Measurements from ENCODE around the gene IFNL4. TPM values are rescaled to one million over a fixed set of nuclear protein-coding genes. Genes with fewer than 3 reads are reported as not detected.

Gene IFNL4
- total and polyA plus RNA-seq, 9 donors: 0.17 to 0.23 TPM; not detected in 7

DNA sequence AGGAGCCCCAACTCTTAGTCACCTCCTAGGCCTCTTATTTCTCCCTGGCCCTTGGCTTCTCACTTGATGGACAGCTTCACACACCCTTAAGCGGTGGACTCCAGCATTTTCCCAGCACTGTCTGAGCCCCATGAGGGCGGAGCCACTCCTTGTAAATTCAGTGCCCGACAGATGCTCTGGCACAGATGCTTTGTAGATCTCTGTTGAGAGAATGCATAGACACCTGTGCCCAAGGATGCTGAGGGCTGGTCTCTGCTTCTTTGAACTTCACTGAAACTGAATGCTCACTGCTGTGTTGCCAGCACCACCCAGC lies 47.9 kb downstream of the IFNL4 start:
- H3K27me3 ChIP-seq: no peaks in the 10 kb centered on the region
- WGBS, 3 donors: 78 to 88% (median 83%) methylated on average over 3 of the region's 3 CpGs
- intact Hi-C loops (cut with DNase I): no loop called here

DNA sequence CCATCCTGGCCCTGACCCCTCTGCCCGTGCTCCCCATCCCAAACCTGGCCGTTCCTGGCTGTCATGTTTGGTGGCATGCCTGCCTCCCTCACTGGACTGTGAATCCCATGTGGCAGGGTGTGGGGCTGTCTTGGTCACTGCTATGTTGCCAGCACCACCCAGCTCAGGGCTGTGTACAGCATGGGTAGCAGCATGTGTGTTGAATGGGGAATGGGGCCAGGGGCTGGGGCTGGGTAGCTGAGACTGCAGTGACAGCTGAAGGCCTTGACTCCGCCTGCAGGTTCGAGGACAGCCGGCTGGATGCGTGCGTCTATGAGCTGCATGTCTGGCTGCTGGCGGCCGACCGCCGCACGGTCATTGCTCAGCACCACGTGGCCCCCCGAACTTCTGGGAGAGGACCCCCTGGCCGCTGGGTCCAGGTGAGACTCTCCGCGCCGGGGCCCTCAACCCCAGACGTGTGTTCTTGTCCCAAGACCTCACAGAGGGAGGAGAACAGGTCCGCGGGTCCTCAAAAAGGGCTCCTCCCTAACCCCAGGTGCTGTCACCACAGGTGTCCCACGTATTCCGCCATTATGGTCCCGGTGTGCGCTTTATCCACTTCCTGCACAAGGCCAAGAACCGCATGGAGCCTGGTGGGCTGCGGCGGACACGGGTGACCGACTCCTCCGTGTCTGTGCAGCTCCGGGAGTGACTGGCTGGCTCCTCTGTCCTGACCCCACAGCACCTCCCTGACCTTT lies 48.4 kb downstream of the IFNL4 start:
- intact Hi-C loops (cut with DNase I): no loop called here
- H3K4me1 ChIP-seq (ENCODE audit: insufficient read depth): peaks cover 4% of the 10 kb centered on the region
- no peaks in the 10 kb centered on the region for H3K36me3 ChIP-seq
- no peak overlapping the region for H3K4me3 ChIP-seq
- no peaks in the 10 kb centered on the region for H3K9me3 ChIP-seq
- WGBS, 3 donors: 72 to 76% (median 76%) methylated on average over 32 of the region's 32 CpGs
- DNase-seq: no peak
- TF ChIP-seq, protein P1, sequence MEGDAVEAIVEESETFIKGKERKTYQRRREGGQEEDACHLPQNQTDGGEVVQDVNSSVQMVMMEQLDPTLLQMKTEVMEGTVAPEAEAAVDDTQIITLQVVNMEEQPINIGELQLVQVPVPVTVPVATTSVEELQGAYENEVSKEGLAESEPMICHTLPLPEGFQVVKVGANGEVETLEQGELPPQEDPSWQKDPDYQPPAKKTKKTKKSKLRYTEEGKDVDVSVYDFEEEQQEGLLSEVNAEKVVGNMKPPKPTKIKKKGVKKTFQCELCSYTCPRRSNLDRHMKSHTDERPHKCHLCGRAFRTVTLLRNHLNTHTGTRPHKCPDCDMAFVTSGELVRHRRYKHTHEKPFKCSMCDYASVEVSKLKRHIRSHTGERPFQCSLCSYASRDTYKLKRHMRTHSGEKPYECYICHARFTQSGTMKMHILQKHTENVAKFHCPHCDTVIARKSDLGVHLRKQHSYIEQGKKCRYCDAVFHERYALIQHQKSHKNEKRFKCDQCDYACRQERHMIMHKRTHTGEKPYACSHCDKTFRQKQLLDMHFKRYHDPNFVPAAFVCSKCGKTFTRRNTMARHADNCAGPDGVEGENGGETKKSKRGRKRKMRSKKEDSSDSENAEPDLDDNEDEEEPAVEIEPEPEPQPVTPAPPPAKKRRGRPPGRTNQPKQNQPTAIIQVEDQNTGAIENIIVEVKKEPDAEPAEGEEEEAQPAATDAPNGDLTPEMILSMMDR (IDR thresholded peaks at IDR 0.05): no peak
- no peak for TF ChIP-seq POLR2A (IDR thresholded peaks at IDR 0.05)
- TF ChIP-seq EP300 (IDR thresholded peaks at IDR 0.05): no peak
- no peaks in the 10 kb centered on the region for H3K27me3 ChIP-seq
- H3K27ac ChIP-seq: no peak overlapping the region

More for the DNA sequence above, 47.9 kb downstream of the IFNL4 start:
- Histone ChIP-seq H3K27ac (no peak overlapping the region), H3K4me3 (no peak overlapping the region), H3K9me3 (no peaks in the 10 kb centered on the region), H3K36me3 (no peaks in the 10 kb centered on the region), H3K4me1 (ENCODE audit: insufficient read depth) (peaks cover 6% of the 10 kb centered on the region)
- no peak for DNase-seq
- TF ChIP-seq POLR2A (IDR thresholded peaks at IDR 0.05): no peak

DNA sequence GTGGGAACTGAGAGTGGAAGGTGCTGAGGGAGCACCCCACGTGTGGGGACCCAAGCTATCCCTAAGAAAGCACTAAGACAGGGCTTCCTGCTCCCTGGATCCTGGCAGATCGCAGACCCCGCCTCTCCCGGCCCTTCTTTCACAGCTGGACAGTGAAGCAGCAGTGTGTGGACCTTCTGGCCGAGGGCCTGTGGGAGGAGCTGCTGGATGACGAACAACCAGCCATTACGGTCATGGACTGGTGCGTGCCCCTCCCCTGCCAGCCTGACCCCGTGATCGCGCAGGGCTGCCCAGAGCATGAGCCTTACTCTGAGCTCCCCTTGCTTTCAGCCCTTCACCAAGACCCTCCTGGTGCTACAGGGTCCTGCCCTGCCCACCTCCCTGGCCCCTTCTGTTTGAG lies 49.6 kb downstream of the IFNL4 start:
- 0 to 10% (median 4%) methylated on average over 10 to 11 of the region's 11 CpGs for WGBS, 3 donors
- H3K27me3 ChIP-seq: no peaks in the 10 kb centered on the region
- intact Hi-C loops (cut with DNase I): no loop called here
- TF ChIP-seq, protein P1 (IDR thresholded peaks at IDR 0.05): no peak
- TF ChIP-seq EP300 (IDR thresholded peaks at IDR 0.05): no peak
- no peak for TF ChIP-seq POLR2A (IDR thresholded peaks at IDR 0.05)
- H3K27ac ChIP-seq: no peak overlapping the region
- H3K4me1 ChIP-seq (ENCODE audit: insufficient read depth): peaks cover 4% of the 10 kb centered on the region
- peak; percentile 51 to 81 (median 72) for DNase-seq
- H3K4me3 ChIP-seq: no peak overlapping the region
- no peaks in the 10 kb centered on the region for H3K36me3 ChIP-seq
- no peaks in the 10 kb centered on the region for H3K9me3 ChIP-seq

DNA sequence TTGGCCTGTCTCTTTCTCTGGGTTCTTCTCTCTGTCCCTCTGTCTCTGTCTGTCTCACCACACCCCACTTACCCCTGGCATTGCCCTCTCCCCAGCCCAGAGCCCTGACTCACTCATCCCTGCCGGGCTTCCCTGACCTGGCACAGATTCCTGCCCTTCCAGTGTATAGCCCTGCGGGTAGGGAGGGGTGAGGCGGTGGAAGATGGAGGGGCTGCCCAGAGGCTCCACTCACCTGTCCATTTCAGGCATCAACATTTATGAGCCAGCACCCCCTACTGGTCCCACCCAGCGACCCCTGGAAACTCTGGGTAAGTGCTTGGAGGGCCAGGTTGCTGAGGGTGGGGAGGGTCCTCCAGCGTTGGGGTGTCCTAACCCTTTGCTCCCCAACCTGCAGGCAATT lies 50.8 kb downstream of the IFNL4 start:
- no peaks in the 10 kb centered on the region for H3K36me3 ChIP-seq
- no peaks in the 10 kb centered on the region for H3K9me3 ChIP-seq
- no peak for DNase-seq
- intact Hi-C loops (cut with DNase I): no loop called here
- H3K27me3 ChIP-seq: no peaks in the 10 kb centered on the region
- no peak overlapping the region for H3K27ac ChIP-seq
- TF ChIP-seq EP300 (IDR thresholded peaks at IDR 0.05) (no peak), POLR2A (IDR thresholded peaks at IDR 0.05) (no peak)
- TF ChIP-seq, protein P1 (IDR thresholded peaks at IDR 0.05): no peak
- WGBS, 3 donors: 59 to 64% (median 61%) methylated on average over 5 of the region's 5 CpGs
- no peak overlapping the region for H3K4me3 ChIP-seq
- H3K4me1 ChIP-seq (ENCODE audit: insufficient read depth): peaks cover 4% of the 10 kb centered on the region

DNA sequence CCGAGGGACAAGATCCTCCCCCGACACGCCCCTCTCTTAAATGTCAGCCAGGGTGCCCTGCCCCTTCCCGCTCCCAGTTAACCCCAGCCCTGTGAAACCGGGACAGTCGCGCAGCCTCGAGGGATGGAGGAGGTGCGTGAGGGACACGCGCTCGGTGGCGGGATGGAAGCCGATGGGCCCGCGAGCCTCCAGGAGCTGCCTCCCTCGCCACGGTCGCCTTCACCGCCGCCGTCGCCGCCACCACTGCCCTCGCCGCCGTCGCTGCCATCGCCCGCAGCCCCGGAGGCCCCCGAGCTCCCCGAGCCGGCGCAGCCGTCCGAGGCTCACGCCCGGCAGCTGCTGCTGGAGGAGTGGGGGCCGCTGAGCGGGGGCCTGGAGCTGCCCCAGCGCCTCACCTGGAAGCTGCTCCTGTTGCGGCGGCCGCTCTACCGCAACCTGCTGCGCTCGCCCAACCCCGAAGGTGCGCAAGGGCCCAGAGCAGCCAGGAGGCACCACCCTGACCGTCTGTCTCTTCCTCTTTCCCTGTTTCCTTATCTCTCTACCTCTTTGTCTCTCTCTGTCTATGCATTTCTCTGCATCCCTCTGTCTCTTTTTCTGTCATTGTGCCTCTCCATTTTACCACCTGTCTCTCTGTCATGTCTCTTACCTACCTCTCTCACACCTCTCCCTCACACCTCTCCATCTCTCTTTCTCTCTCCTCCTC lies 51.6 kb downstream of the IFNL4 start, which contains the start of gene NCCRP1:
NCCRP1 (plus strand) TSS at position 105 of the 703 bp plus-strand sequence; CDS start at position 124, 19 bp downstream.
- H3K9me3 ChIP-seq: no peaks in the 10 kb centered on the region
- intact Hi-C loops (cut with DNase I): no loop called here
- H3K27me3 ChIP-seq: no peaks in the 10 kb centered on the region
- 2 to 3% (median 2%) methylated on average over 47 to 51 of the region's 51 CpGs for WGBS, 3 donors
- no peaks in the 10 kb centered on the region for H3K36me3 ChIP-seq
- H3K4me1 ChIP-seq (ENCODE audit: insufficient read depth): peaks cover 4% of the 10 kb centered on the region
- no peak within 1 kb of the TSS for H3K27ac ChIP-seq
- H3K4me3 ChIP-seq: no peak within 1 kb of the TSS
- no peak for DNase-seq
- TF ChIP-seq EP300 (IDR thresholded peaks at IDR 0.05): no peak
- TF ChIP-seq, protein P1 (IDR thresholded peaks at IDR 0.05): no peak
- TF ChIP-seq POLR2A (IDR thresholded peaks at IDR 0.05): no peak

All from ovary (tissue), 9 donors.